Stimulated activated naive B cell treated with anti-CD40 and anti-IgM and Interleukin-4, amounts not matched to agents 10 μg/mL and 1 μg/mL and 100 μg/mL, for 72 hours (primary cell): ENCODE data around the gene FIS1.
"Not testable (repeated sequence)": the region's sequence is repeated elsewhere in the genome, so short reads cannot be mapped to it uniquely, and the experiment has no call there.

Source experiments
- ATAC-seq, 2 donors: fragments of 150-1000 bp; cut with Tn5 transposase; replicated peaks; 2 replicates each; pipeline ENCODE4 v1.10.0; 2021; ENCODE audit warnings: moderate library complexity in 1 of 2
- DNase-seq: peaks from one replicate; pipeline ENCODE4 v3.0.0; 2021
- H3K27ac Mint-ChIP-seq: one replicate; pipeline ENCODE4 v1.8.0; 2022; ENCODE audit warnings: mild to moderate bottlenecking, mixed read lengths
- H3K27me3 Mint-ChIP-seq, 2 donors: one replicate each; pipeline ENCODE4 v1.8.0; 2022; ENCODE audit warnings: mixed read lengths in 2 of 2
- H3K36me3 Mint-ChIP-seq, 2 donors: one replicate each; pipeline ENCODE4 v1.8.0; 2022; ENCODE audit warnings: mixed read lengths in 2 of 2, mild to moderate bottlenecking in 1 of 2
- H3K4me1 Mint-ChIP-seq, 2 donors: one replicate each; pipeline ENCODE4 v1.8.0; 2022; ENCODE audit warnings: mixed read lengths in 2 of 2, mild to moderate bottlenecking in 1 of 2
- H3K4me3 Mint-ChIP-seq, 2 donors: one replicate each; pipeline ENCODE4 v1.8.0; 2022; ENCODE audit warnings: mild to moderate bottlenecking in 2 of 2, mixed read lengths in 2 of 2, moderate library complexity in 1 of 2
- H3K9me3 Mint-ChIP-seq, 2 donors: one replicate each; pipeline ENCODE4 v1.8.0; 2022; ENCODE audit warnings: mixed read lengths in 2 of 2, mild to moderate bottlenecking in 1 of 2

FIS1 gene

GRCh38 chr7:101212014-101212413 lies 32.9 kb downstream of the FIS1 start:
- H3K27ac Mint-ChIP-seq, result peak overlapping the region; percentile 14
- DNase-seq (no peak), ATAC-seq (no peak)
- no peaks in the 10 kb centered on the region for H3K27me3 Mint-ChIP-seq
- H3K36me3 Mint-ChIP-seq, result peaks cover 48 to 58% of the 10 kb centered on the region in 2 donors
- no peaks in the 10 kb centered on the region for H3K9me3 Mint-ChIP-seq
- H3K4me3 Mint-ChIP-seq, result no peak overlapping the region
- peaks cover 10 to 13% of the 10 kb centered on the region in 2 donors for H3K4me1 Mint-ChIP-seq

- DNase-seq (no peak), ATAC-seq (no peak)
- Mint-ChIP-seq H3K9me3 (no peaks in the 10 kb centered on the region), H3K4me3 (no peak overlapping the region), H3K4me1 (peaks cover 7 to 9% of the 10 kb centered on the region in 2 donors), H3K27ac (no peak overlapping the region), H3K36me3 (peaks cover 50 to 60% of the 10 kb centered on the region in 2 donors), H3K27me3 (no peaks in the 10 kb centered on the region)
Measured at GRCh38 chr7:101211501-101211900, 33.4 kb downstream of the FIS1 start.

- H3K36me3 Mint-ChIP-seq, result peaks cover 52 to 61% of the 10 kb centered on the region in 2 donors
- H3K4me3 Mint-ChIP-seq, result no peak overlapping the region
- DNase-seq, result no peak
- H3K27me3 Mint-ChIP-seq, result no peaks in the 10 kb centered on the region
- no peaks in the 10 kb centered on the region for H3K9me3 Mint-ChIP-seq
- ATAC-seq, result no peak
- no peak overlapping the region for H3K27ac Mint-ChIP-seq
- peaks cover 8 to 9% of the 10 kb centered on the region in 2 donors for H3K4me1 Mint-ChIP-seq
Measured at GRCh38 chr7:101210143-101210542, 34.7 kb downstream of the FIS1 start.

GRCh38 chr7:101208794-101209193 lies 36.1 kb downstream of the FIS1 start:
- no peak overlapping the region for H3K4me3 Mint-ChIP-seq
- DNase-seq (no peak), ATAC-seq (no peak)
- peaks cover 0 to 4% of the 10 kb centered on the region in 2 donors for H3K27me3 Mint-ChIP-seq
- H3K27ac Mint-ChIP-seq, result no peak overlapping the region
- no peaks in the 10 kb centered on the region for H3K9me3 Mint-ChIP-seq
- peaks cover 47 to 52% of the 10 kb centered on the region in 2 donors for H3K36me3 Mint-ChIP-seq
- H3K4me1 Mint-ChIP-seq, result peaks cover 8 to 10% of the 10 kb centered on the region in 2 donors

- Mint-ChIP-seq H3K27me3 (peaks cover 7 to 14% of the 10 kb centered on the region in 2 donors), H3K9me3 (no peaks in the 10 kb centered on the region), H3K27ac (no peak overlapping the region), H3K4me3 (no peak overlapping the region), H3K36me3 (peaks cover 47 to 52% of the 10 kb centered on the region in 2 donors), H3K4me1 (peaks cover 14 to 21% of the 10 kb centered on the region in 2 donors)
- ATAC-seq (no peak), DNase-seq (no peak)
Measured at GRCh38 chr7:101207459-101207858, 37.4 kb downstream of the FIS1 start.

GRCh38 chr7:101206665-101207042 lies 38.2 kb downstream of the FIS1 start:
- Mint-ChIP-seq H3K36me3 (peaks cover 39 to 44% of the 10 kb centered on the region in 2 donors), H3K9me3 (no peaks in the 10 kb centered on the region), H3K27me3 (peaks cover 12 to 16% of the 10 kb centered on the region in 2 donors), H3K4me3 (no peak overlapping the region), H3K27ac (no peak overlapping the region), H3K4me1 (peaks cover 14 to 25% of the 10 kb centered on the region in 2 donors)
- ATAC-seq, result no peak
- no peak for DNase-seq

- DNase-seq, result no peak
- peaks cover 34 to 42% of the 10 kb centered on the region in 2 donors for H3K36me3 Mint-ChIP-seq
- H3K4me1 Mint-ChIP-seq, result peaks cover 15 to 30% of the 10 kb centered on the region in 2 donors
- H3K9me3 Mint-ChIP-seq, result no peaks in the 10 kb centered on the region
- peak overlapping the region; percentile 76 for H3K27ac Mint-ChIP-seq
- peaks cover 17 to 21% of the 10 kb centered on the region in 2 donors for H3K27me3 Mint-ChIP-seq
- H3K4me3 Mint-ChIP-seq, result no peak overlapping the region
- no peak for ATAC-seq
Measured at GRCh38 chr7:101205901-101206664, 38.8 kb downstream of the FIS1 start.

GRCh38 chr7:101203740-101204738 lies 40.8 kb downstream of the FIS1 start:
- not testable (repeated sequence) for H3K4me3 Mint-ChIP-seq, DNase-seq, H3K9me3 Mint-ChIP-seq, ATAC-seq, H3K27ac Mint-ChIP-seq
- Mint-ChIP-seq H3K36me3 (peaks cover 23 to 34% of the 10 kb centered on the region in 2 donors), H3K27me3 (peaks cover 35 to 36% of the 10 kb centered on the region in 2 donors), H3K4me1 (peaks cover 15 to 37% of the 10 kb centered on the region in 2 donors)

- H3K27ac Mint-ChIP-seq, result no peak overlapping the region
- H3K9me3 Mint-ChIP-seq, result no peaks in the 10 kb centered on the region
- DNase-seq (no peak), ATAC-seq (no peak)
- peaks cover 38 to 46% of the 10 kb centered on the region in 2 donors for H3K27me3 Mint-ChIP-seq
- peaks cover 11 to 23% of the 10 kb centered on the region in 2 donors for H3K36me3 Mint-ChIP-seq
- H3K4me1 Mint-ChIP-seq, result peaks cover 15 to 37% of the 10 kb centered on the region in 2 donors
- H3K4me3 Mint-ChIP-seq, result no peak overlapping the region
Measured at GRCh38 chr7:101202603-101202918, 42.3 kb downstream of the FIS1 start.

- H3K4me1 Mint-ChIP-seq, result peaks cover 15 to 37% of the 10 kb centered on the region in 2 donors
- DNase-seq (no peak), ATAC-seq (peak; percentile 56 to 76)
- no peaks in the 10 kb centered on the region for H3K9me3 Mint-ChIP-seq
- H3K27ac Mint-ChIP-seq, result no peak overlapping the region
- peaks cover 38 to 51% of the 10 kb centered on the region in 2 donors for H3K27me3 Mint-ChIP-seq
- peaks cover 11 to 16% of the 10 kb centered on the region in 2 donors for H3K36me3 Mint-ChIP-seq
- H3K4me3 Mint-ChIP-seq, result peak overlapping the region in 1 of 2 donors; percentile 25
Measured at GRCh38 chr7:101201695-101202602, 42.9 kb downstream of the FIS1 start.

GRCh38 chr7:101200862-101201599 lies 43.9 kb downstream of the FIS1 start, which contains the start of gene MOGAT3:
Gene MOGAT3 (minus strand): TSS chr7:101201036. CDS start chr7:101200854, 182 bp downstream.
- no peak for DNase-seq
- Mint-ChIP-seq H3K4me1 (peaks cover 12 to 35% of the 10 kb centered on the region in 2 donors), H3K27me3 (peaks cover 38 to 52% of the 10 kb centered on the region in 2 donors), H3K4me3 (peak within 1 kb of the TSS; percentile 25 to 50), H3K27ac (peak within 1 kb of the TSS; percentile 39), H3K9me3 (no peaks in the 10 kb centered on the region), H3K36me3 (peaks cover 4 to 7% of the 10 kb centered on the region in 2 donors)
- ATAC-seq, result no peak

GRCh38 chr7:101200504-101200861 lies 44.4 kb downstream of the FIS1 start:
- H3K4me3 Mint-ChIP-seq, result peak overlapping the region in 1 of 2 donors; percentile 25

GRCh38 chr7:101199522-101199921 lies 45.4 kb downstream of the FIS1 start:
- not testable (repeated sequence) for ATAC-seq, H3K9me3 Mint-ChIP-seq, H3K4me3 Mint-ChIP-seq, H3K27ac Mint-ChIP-seq, DNase-seq, H3K36me3 Mint-ChIP-seq
- Mint-ChIP-seq H3K27me3 (peaks cover 42 to 63% of the 10 kb centered on the region in 2 donors), H3K4me1 (peaks cover 8 to 29% of the 10 kb centered on the region in 2 donors)

More at GRCh38 chr7:101200504-101200861, 44.4 kb downstream of the FIS1 start:
- no peak overlapping the region for H3K27ac Mint-ChIP-seq
- no peak for ATAC-seq
- H3K9me3 Mint-ChIP-seq, result no peaks in the 10 kb centered on the region
- H3K27me3 Mint-ChIP-seq, result peaks cover 38 to 57% of the 10 kb centered on the region in 2 donors
- peaks cover 0 to 2% of the 10 kb centered on the region in 2 donors for H3K36me3 Mint-ChIP-seq
- DNase-seq, result no peak
- H3K4me1 Mint-ChIP-seq, result peaks cover 8 to 29% of the 10 kb centered on the region in 2 donors
